Sigmoid colon (tissue), 7 donors: ENCODE data around the gene MS4A3. TPM values are rescaled to one million over a fixed set of nuclear protein-coding genes. Genes with fewer than 3 reads are reported as not detected.
"Not testable (repeated sequence)": the region's sequence is repeated elsewhere in the genome, so short reads cannot be mapped to it uniquely, and the experiment has no call there.

Experiments used
- DNase-seq: peaks from one replicate; pipeline ENCODE4 v3.0.0-alpha.2; 2019
- H3K27ac ChIP-seq, 4 donors: fragments of 200-600 bp; sonication (generic); one replicate each; pipeline ENCODE4 v1.5.1; 2016 to 2019; ENCODE audit warnings: mild to moderate bottlenecking in 1 of 4
- H3K27me3 ChIP-seq, 3 donors: fragments of 200-600 bp; sonication (generic); one replicate each; pipeline ENCODE4 v1.5.1; 2019; ENCODE audit warnings: mild to moderate bottlenecking in 1 of 3
- H3K36me3 ChIP-seq, 4 donors: fragments of 200-600 bp; sonication (generic); one replicate each; pipeline ENCODE4 v1.5.1; 2016 to 2019
- H3K4me1 ChIP-seq, 4 donors: fragments of 200-600 bp; sonication (generic); one replicate each; pipeline ENCODE4 v1.5.1; 2017 to 2019
- H3K4me3 ChIP-seq, 4 donors: fragments of 200-600 bp; sonication (generic); one replicate each; pipeline ENCODE4 v1.5.1; 2017 to 2019; ENCODE audit warnings: mild to moderate bottlenecking in 2 of 4, moderate library complexity in 1 of 4
- H3K9me3 ChIP-seq, 4 donors: fragments of 200-600 bp in 3 of 4; sonication (generic) in 3 of 4; one replicate each; pipeline versions ENCODE4 v1.5.1 to v1.6.1; 2013 to 2019
- CTCF ChIP-seq, 4 experiments: fragments of 450-650 bp in 3 of 4; fragments of 200-600 bp in 1 of 4; IDR thresholded peaks; one replicate each; pipeline ENCODE4 v1.5.1; 2016 to 2019; ENCODE audit warnings: antibody characterized with exemption in 4 of 4, mild to moderate bottlenecking in 3 of 4, moderate library complexity in 2 of 4
- EP300 ChIP-seq, 4 donors: sonication (generic); formaldehyde crosslinking; IDR thresholded peaks; one replicate each; pipeline ENCODE4 v1.6.1; 2017; ENCODE audit warnings: antibody characterized with exemption in 4 of 4
- POLR2A ChIP-seq, 2 donors: fragments of 450-650 bp; IDR thresholded peaks; one replicate each; pipeline ENCODE4 v1.6.1; 2016; ENCODE audit warnings: antibody characterized with exemption in 2 of 2, mild to moderate bottlenecking in 2 of 2, moderate library complexity in 2 of 2
- POLR2AphosphoS5 ChIP-seq, 4 donors: sonication (generic); formaldehyde crosslinking; IDR thresholded peaks; one replicate each; pipeline ENCODE4 v1.6.1; 2017; ENCODE audit warnings: antibody characterized with exemption in 4 of 4
- WGBS, 2 donors: extraction: QIAGEN DNeasy Blood & Tissue Kit; methylation state at CpG; one replicate each; pipeline ENCODE4 v1.1.7; 2013; 5-methylcytosine and 5-hydroxymethylcytosine counted together
- intact Hi-C: fragments of 100-400 bp; cut with DNase I; formaldehyde crosslinking; loops from one replicate; pipeline ENCODE4 v1.15.1; 2023
- polyA plus RNA-seq, 3 donors: library from polyadenylated mRNA; stranded (reverse); fragments of 200-250 nt; gene quantifications; one replicate each; pipeline ENCODE4 v1.2.3, GENCODE V29; 2013
- total RNA-seq, 4 donors: library from RNA; depleted of rRNA; stranded (reverse); fragments of >200 nt; gene quantifications; one replicate each; pipeline ENCODE4 v1.1.0, GENCODE V29; 2016
- donor health status: healthy with polysubstance abuse.
- donor health status: Bipolar disorder and iron deficiency.
- donor health status: healthy.

MS4A3 gene
- total and polyA plus RNA-seq, 7 donors, result not detected

DNA sequence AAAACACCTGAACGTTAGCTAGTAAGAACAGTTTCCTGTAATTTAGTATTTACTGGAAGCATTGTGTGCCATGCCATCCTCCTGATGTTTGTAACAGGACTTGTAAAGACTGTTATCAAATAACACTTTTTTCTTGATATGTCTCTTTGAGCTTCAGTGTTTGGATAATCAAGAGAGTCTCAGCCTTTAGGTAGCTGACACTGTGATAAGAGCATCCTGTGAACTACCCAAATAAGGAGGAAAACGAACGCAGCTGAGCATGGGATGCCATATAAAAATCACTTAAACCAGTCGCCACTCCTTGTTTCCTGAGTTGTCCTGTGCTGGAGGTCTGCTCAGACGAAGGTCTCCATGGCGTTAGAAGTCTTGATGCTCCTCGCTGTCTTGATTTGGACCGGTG, 16.4 kb upstream of the MS4A3 start, which contains the start of gene OOSP2:
OOSP2 (plus strand) TSS at position 301 of the 400 bp plus-strand sequence; CDS start at position 352, 51 bp downstream.
- Histone ChIP-seq H3K4me3 (no peak within 1 kb of the TSS), H3K36me3 (no peaks in the 10 kb centered on the region), H3K27ac (no peak within 1 kb of the TSS), H3K27me3 (no peaks in the 10 kb centered on the region), H3K4me1 (no peaks in the 10 kb centered on the region), H3K9me3 (no peaks in the 10 kb centered on the region)
- intact Hi-C loops, result no loop called here
- no peak for DNase-seq
- WGBS, 2 donors, result 92% methylated on average over 8 of the region's 8 CpGs
- TF ChIP-seq POLR2A (IDR thresholded peaks at IDR 0.05) (no peak), POLR2AphosphoS5 (IDR thresholded peaks at IDR 0.05) (no peak), EP300 (IDR thresholded peaks at IDR 0.05) (no peak), CTCF (IDR thresholded peaks at IDR 0.05) (no peak)

DNA sequence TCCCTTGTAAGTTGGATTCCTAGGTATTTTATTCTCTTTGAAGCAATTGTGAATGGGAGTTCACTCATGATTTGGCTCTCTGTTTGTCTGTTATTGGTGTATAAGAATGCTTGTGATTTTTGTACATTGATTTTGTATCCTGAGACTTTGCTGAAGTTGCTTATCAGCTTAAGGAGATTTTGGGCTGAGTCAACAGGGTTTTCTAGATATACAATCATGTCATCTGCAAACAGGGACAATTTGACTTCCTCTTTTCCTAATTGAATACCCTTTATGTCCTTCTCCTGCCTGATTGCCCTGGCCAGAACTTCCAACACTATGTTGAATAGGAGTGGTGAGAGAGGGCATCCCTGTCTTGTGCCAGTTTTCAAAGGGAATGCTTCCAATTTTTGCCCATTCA, 6.0 kb upstream of the MS4A3 start:
- H3K9me3 ChIP-seq, H3K4me3 ChIP-seq, H3K27ac ChIP-seq, H3K36me3 ChIP-seq, DNase-seq, intact Hi-C loops, H3K4me1 ChIP-seq, H3K27me3 ChIP-seq: not testable (repeated sequence)

DNA sequence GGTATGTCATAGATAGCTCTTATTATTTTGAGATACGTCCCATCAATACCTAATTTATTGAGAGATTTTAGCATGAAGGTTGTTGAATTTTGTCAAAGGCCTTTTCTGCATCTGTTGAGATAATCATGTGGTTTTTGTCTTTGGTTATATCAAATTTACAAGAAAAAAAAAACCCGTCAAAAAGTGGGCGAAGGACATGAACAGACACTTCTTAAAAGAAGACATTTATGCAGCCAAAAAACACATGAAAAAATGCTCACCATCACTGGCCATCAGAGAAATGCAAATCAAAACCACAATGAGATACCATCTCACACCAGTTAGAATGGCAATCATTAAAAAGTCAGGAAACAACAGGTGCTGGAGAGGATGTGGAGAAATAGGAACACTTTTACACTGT, 5.6 kb upstream of the MS4A3 start:
- H3K4me3 ChIP-seq, H3K36me3 ChIP-seq, H3K9me3 ChIP-seq, H3K27ac ChIP-seq, H3K27me3 ChIP-seq, DNase-seq, H3K4me1 ChIP-seq, intact Hi-C loops: not testable (repeated sequence)
- 65 to 81% methylated on average over 3 of the region's 3 CpGs for WGBS, 2 donors

GRCh38 chr11:60059052-60059451, 2.6 kb downstream of the MS4A3 start:
- H3K4me3 ChIP-seq, result no peak overlapping the region
- H3K4me1 ChIP-seq, result no peaks in the 10 kb centered on the region
- no peaks in the 10 kb centered on the region for H3K9me3 ChIP-seq
- H3K27me3 ChIP-seq, result no peaks in the 10 kb centered on the region
- no peak overlapping the region for H3K27ac ChIP-seq
- DNase-seq, result no peak
- H3K36me3 ChIP-seq, result no peaks in the 10 kb centered on the region
- WGBS, 2 donors, result 72 to 81% methylated on average over 3 of the region's 3 CpGs
- intact Hi-C loops, result no loop called here
- TF ChIP-seq POLR2A (IDR thresholded peaks at IDR 0.05) (no peak), POLR2AphosphoS5 (IDR thresholded peaks at IDR 0.05) (no peak), EP300 (IDR thresholded peaks at IDR 0.05) (no peak), CTCF (IDR thresholded peaks at IDR 0.05) (no peak)

DNA sequence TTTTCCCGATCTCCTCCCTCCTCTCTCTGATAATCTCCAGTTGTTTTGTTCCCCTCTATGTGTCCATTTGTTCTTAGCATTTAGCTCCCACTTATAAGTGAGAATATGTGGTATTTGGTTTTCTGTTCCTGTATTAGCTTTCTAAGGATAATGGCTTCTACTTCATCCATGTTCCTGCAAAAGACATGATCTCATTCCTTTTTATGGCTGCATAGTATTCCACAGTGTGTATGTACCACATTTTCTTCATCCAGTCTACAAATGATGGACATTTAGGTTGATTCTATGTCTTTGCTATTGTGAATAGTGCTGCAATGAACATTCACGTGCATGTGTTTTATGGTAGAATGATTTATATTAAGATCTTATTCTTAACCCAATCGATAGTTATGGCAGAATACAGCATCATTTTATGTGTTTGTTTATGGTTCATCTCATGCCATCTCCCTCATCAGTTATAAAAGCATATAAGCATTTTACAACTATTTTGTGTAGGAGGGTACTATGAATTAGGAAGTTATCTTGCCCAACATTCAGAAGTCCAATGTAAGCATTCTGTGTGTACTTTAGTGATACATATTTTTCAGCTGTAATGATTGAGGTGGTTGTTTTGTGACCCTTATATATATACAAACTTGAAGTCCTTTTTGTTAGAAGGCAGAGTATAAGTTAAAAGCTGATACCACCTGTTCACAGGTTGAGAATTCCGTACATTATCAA, 3.2 kb downstream of the MS4A3 start:
- H3K27me3 ChIP-seq, result no peaks in the 10 kb centered on the region
- no peaks in the 10 kb centered on the region for H3K36me3 ChIP-seq
- TF ChIP-seq POLR2A (IDR thresholded peaks at IDR 0.05) (no peak), POLR2AphosphoS5 (IDR thresholded peaks at IDR 0.05) (no peak), EP300 (IDR thresholded peaks at IDR 0.05) (no peak), CTCF (IDR thresholded peaks at IDR 0.05) (no peak)
- H3K27ac ChIP-seq, result no peak overlapping the region
- DNase-seq, result no peak
- no peak overlapping the region for H3K4me3 ChIP-seq
- 94 to 95% methylated on average over 4 of the region's 4 CpGs for WGBS, 2 donors
- no peaks in the 10 kb centered on the region for H3K4me1 ChIP-seq
- intact Hi-C loops, result no loop called here
- no peaks in the 10 kb centered on the region for H3K9me3 ChIP-seq

GRCh38 chr11:60064111-60064510, 7.6 kb downstream of the MS4A3 start:
- H3K27me3 ChIP-seq, result no peaks in the 10 kb centered on the region
- H3K9me3 ChIP-seq, result no peaks in the 10 kb centered on the region
- no peak for DNase-seq

More at GRCh38 chr11:60064111-60064510, 7.6 kb downstream of the MS4A3 start:
- Histone ChIP-seq H3K27ac (no peak overlapping the region), H3K4me1 (no peaks in the 10 kb centered on the region), H3K4me3 (no peak overlapping the region), H3K36me3 (no peaks in the 10 kb centered on the region)
- TF ChIP-seq POLR2AphosphoS5 (IDR thresholded peaks at IDR 0.05) (no peak), CTCF (IDR thresholded peaks at IDR 0.05) (no peak), POLR2A (IDR thresholded peaks at IDR 0.05) (no peak), EP300 (IDR thresholded peaks at IDR 0.05) (no peak)
- 75 to 81% methylated on average over 1 of the region's 1 CpG for whole genome bisulfite sequencing, 2 donors
- intact Hi-C loops, result no loop called here
